OCI-LY1 (cell line): ENCODE measurements around the gene TOM1L2.

Experiments used
- H2AFZ ChIP-seq: fragments of 200-600 bp; sonication (generic), shearing (Covaris generic); 2 replicates; pipeline ENCODE4 v1.6.0; 2014; ENCODE audit warnings: antibody characterized with exemption, mild to moderate bottlenecking, low read length
- H3F3A ChIP-seq: fragments of 200-600 bp; sonication (generic), shearing (Covaris generic); 2 replicates; pipeline ENCODE4 v1.6.0; 2014; ENCODE audit warnings: mild to moderate bottlenecking, antibody characterized with exemption, low read length, moderate library complexity; ENCODE audit not compliant: insufficient read depth
- H3K27ac ChIP-seq: fragments of 200-600 bp; sonication (generic); 2 replicates; pipeline ENCODE4 v1.5.1; 2014; ENCODE audit warnings: low read length, mixed run types, mild to moderate bottlenecking, low read depth; ENCODE audit not compliant: poor library complexity, severe bottlenecking
- H3K27me3 ChIP-seq: fragments of 200-600 bp; sonication (generic); 2 replicates; pipeline ENCODE4 v1.6.0; 2014; ENCODE audit warnings: antibody characterized with exemption, mild to moderate bottlenecking, low read length, moderate library complexity; ENCODE audit not compliant: insufficient read depth
- H3K36me3 ChIP-seq: fragments of 200-600 bp; sonication (generic); 2 replicates; pipeline ENCODE4 v1.6.1; 2014; ENCODE audit warnings: mild to moderate bottlenecking, antibody characterized with exemption, low read length, moderate library complexity, mixed read lengths; ENCODE audit not compliant: insufficient read depth
- H3K4me1 ChIP-seq: fragments of 200-600 bp; sonication (generic); 2 replicates; pipeline ENCODE4 v1.5.1; 2014; ENCODE audit warnings: mild to moderate bottlenecking, low read length, moderate library complexity; ENCODE audit not compliant: insufficient read depth, severe bottlenecking
- H3K4me2 ChIP-seq: fragments of 200-600 bp; sonication (generic), shearing (Covaris generic); 2 replicates; pipeline ENCODE4 v1.6.1; 2014; ENCODE audit warnings: low read length
- H3K4me3 ChIP-seq: fragments of 200-600 bp; sonication (generic); 2 replicates; pipeline ENCODE4 v1.5.1; 2014; ENCODE audit warnings: low read length, low read depth, mild to moderate bottlenecking, mixed read lengths; ENCODE audit not compliant: poor library complexity, severe bottlenecking
- H3K79me2 ChIP-seq: fragments of 200-600 bp; shearing (Covaris generic); 2 replicates; pipeline ENCODE4 v1.6.1; 2016; ENCODE audit warnings: mixed run types, low read length, mixed read lengths; ENCODE audit not compliant: insufficient read depth
- H3K9ac ChIP-seq: fragments of 200-600 bp; sonication (generic), shearing (Covaris generic); 2 replicates; pipeline ENCODE4 v1.6.1; 2014; ENCODE audit warnings: mild to moderate bottlenecking, low read length, mixed read lengths
- H3K9me2 ChIP-seq: fragments of 200-600 bp; sonication (generic), shearing (Covaris generic); 2 replicates; pipeline ENCODE4 v1.6.1; 2014; ENCODE audit warnings: low read depth, mild to moderate bottlenecking, low read length, mixed read lengths
- H3K9me3 ChIP-seq: fragments of 200-600 bp; shearing (Covaris generic); 2 replicates; pipeline ENCODE4 v1.6.1; 2014; ENCODE audit warnings: low read length, mixed read lengths
- H4K20me1 ChIP-seq: fragments of 200-600 bp; sonication (generic), shearing (Covaris generic); 2 replicates; pipeline ENCODE4 v1.6.0; 2016; ENCODE audit warnings: mild to moderate bottlenecking, low read length; ENCODE audit not compliant: insufficient read depth
- CTCF ChIP-seq: fragments of 200-600 bp; sonication (generic), shearing (Covaris generic); IDR thresholded peaks from 2 replicates; pipeline ENCODE4 v1.5.1; 2017; ENCODE audit warnings: mild to moderate bottlenecking, antibody characterized with exemption, low read length, moderate library complexity, mixed read lengths
- EZH2 ChIP-seq: fragments of 200-600 bp; sonication (generic), shearing (Covaris generic); IDR thresholded peaks from 2 replicates; pipeline ENCODE4 v1.8.0; 2017; ENCODE audit warnings: borderline replicate concordance, mixed run types, mild to moderate bottlenecking, antibody characterized with exemption, low read length, moderate library complexity, mixed read lengths

TOM1L2 gene

GRCh38 chr17:17841601-17842025 lies 130.6 kb downstream of the TOM1L2 start:
- TF ChIP-seq EZH2 (no peak), CTCF (no peak)
- H3K9ac ChIP-seq: no peak overlapping the region

GRCh38 chr17:17840751-17841591 lies 131.2 kb downstream of the TOM1L2 start:
- Histone ChIP-seq H3F3A (no peaks in the 10 kb centered on the region), H3K4me1 (peaks cover 42% of the 10 kb centered on the region), H2AFZ (no peak overlapping the region), H3K27me3 (no peaks in the 10 kb centered on the region), H3K9me3 (no peaks in the 10 kb centered on the region), H3K36me3 (no peaks in the 10 kb centered on the region), H3K9me2 (no peaks in the 10 kb centered on the region), H3K4me2 (peak overlapping the region; percentile 95), H4K20me1 (no peaks in the 10 kb centered on the region), H3K4me3 (peak overlapping the region; percentile 65), H3K27ac (peak overlapping the region; percentile 62), H3K79me2 (no peaks in the 10 kb centered on the region), H3K9ac (peak overlapping the region; percentile 78)
- no peak for TF ChIP-seq CTCF
- no peak for TF ChIP-seq EZH2

More at GRCh38 chr17:17841601-17842025, 130.6 kb downstream of the TOM1L2 start:
- H3K36me3 ChIP-seq: no peaks in the 10 kb centered on the region
- H3K4me2 ChIP-seq: no peak overlapping the region
- H3K27me3 ChIP-seq: no peaks in the 10 kb centered on the region
- peaks cover 41% of the 10 kb centered on the region for H3K4me1 ChIP-seq
- no peaks in the 10 kb centered on the region for H3K9me2 ChIP-seq
- H4K20me1 ChIP-seq: no peaks in the 10 kb centered on the region
- H3K79me2 ChIP-seq: no peaks in the 10 kb centered on the region
- H3K9me3 ChIP-seq: no peaks in the 10 kb centered on the region
- H2AFZ ChIP-seq: no peak overlapping the region
- no peak overlapping the region for H3K4me3 ChIP-seq
- H3F3A ChIP-seq: no peaks in the 10 kb centered on the region
- H3K27ac ChIP-seq: peak overlapping the region; percentile 62

- Histone ChIP-seq H3K27me3 (no peaks in the 10 kb centered on the region), H3K9me3 (no peaks in the 10 kb centered on the region), H3K9ac (peak overlapping the region; percentile 95), H3K4me1 (peaks cover 51% of the 10 kb centered on the region), H3K36me3 (peaks cover 4% of the 10 kb centered on the region; the same call in 1 of the 2 replicates), H4K20me1 (no peaks in the 10 kb centered on the region), H3K27ac (peak overlapping the region; percentile 92), H3F3A (no peaks in the 10 kb centered on the region), H3K4me2 (peak overlapping the region; percentile 95), H3K79me2 (no peaks in the 10 kb centered on the region), H3K4me3 (peak overlapping the region; percentile 65), H2AFZ (no peak overlapping the region), H3K9me2 (no peaks in the 10 kb centered on the region)
- TF ChIP-seq EZH2 (no peak), CTCF (no peak)
Measured at GRCh38 chr17:17839791-17840707, 132.2 kb downstream of the TOM1L2 start.
